IMR-90 (cell line): ENCODE measurements around the gene KRTAP10-5. TPM values are rescaled to one million over a fixed set of nuclear protein-coding genes. Genes with fewer than 3 reads are reported as not detected.

ENCODE experiments used
- ATAC-seq: fragments of 200-7000 bp; cut with Tn5 transposase; 2 replicates; pipeline ENCODE4 v1.9.1; 2020; ENCODE audit warnings: low read depth, mild to moderate bottlenecking, moderate library complexity
- BruUV-seq: library from RNA; stranded (reverse); fragments of 400-500 nt; replicated peaks from 2 replicates; lab custom pipeline; 2021; lab: Mats Ljungman, UMichigan
- CTCF ChIA-PET: fragments of 300-600 bp; formaldehyde crosslinking; extraction: SDS; loops from one replicate; lab custom pipeline; 2021; ENCODE audit warnings: antibody characterized with exemption; lab: Yijun Ruan, JAX
- POLR2A ChIA-PET: fragments of 300-600 bp; sonication (Branson Sonifier 250); formaldehyde crosslinking; loops from one replicate; lab custom pipeline; 2022; ENCODE audit warnings: antibody characterized with exemption; ENCODE audit not compliant: unreplicated experiment; lab: Charles Lee
- DNase-seq: peaks from one replicate; pipeline ENCODE4 v3.0.0; 2013
- H2AFZ ChIP-seq: replicated peaks from 2 replicates; pipeline ENCODE3; 2013; ENCODE audit warnings: low read length, mild to moderate bottlenecking; ENCODE audit not compliant: poor library complexity
- H2AK5ac ChIP-seq: 2 replicates; pipeline ENCODE4 v1.6.1; 2013; ENCODE audit warnings: low read depth, low read length, inconsistent platforms
- H2AK9ac ChIP-seq: replicated peaks from 2 replicates; pipeline ENCODE3; 2013; ENCODE audit warnings: mild to moderate bottlenecking, low read depth, low read length, moderate library complexity; ENCODE audit not compliant: poor library complexity
- H2BK120ac ChIP-seq: 2 replicates; pipeline ENCODE4 v1.6.1; 2013; ENCODE audit warnings: low read depth, low read length, inconsistent platforms
- H2BK15ac ChIP-seq: 3 replicates; pipeline ENCODE4 v1.6.1; 2013; ENCODE audit warnings: low read depth, low read length, inconsistent platforms
- H2BK20ac ChIP-seq: 2 replicates; pipeline ENCODE4 v1.6.1; 2013; ENCODE audit warnings: low read depth, mild to moderate bottlenecking, inconsistent platforms, low read length, moderate library complexity
- H2BK5ac ChIP-seq: 2 replicates; pipeline ENCODE4 v1.6.1; 2013; ENCODE audit warnings: mild to moderate bottlenecking, low read depth, low read length, inconsistent platforms; ENCODE audit not compliant: poor library complexity, severe bottlenecking
- H3K14ac ChIP-seq: replicated peaks from 2 replicates; pipeline ENCODE4 v1.6.1; 2013; ENCODE audit warnings: low read depth, low read length, inconsistent platforms
- H3K18ac ChIP-seq: 2 replicates; pipeline ENCODE4 v1.6.1; 2013; ENCODE audit warnings: low read depth, low read length, control low read depth
- H3K23ac ChIP-seq: 2 replicates; pipeline ENCODE4 v1.6.1; 2013; ENCODE audit warnings: low read depth, low read length, inconsistent platforms
- H3K27ac ChIP-seq: 2 replicates; pipeline ENCODE4 v1.5.1; 2013; ENCODE audit warnings: mild to moderate bottlenecking, control low read depth, low read length; ENCODE audit not compliant: insufficient read depth
- H3K27me3 ChIP-seq: 2 replicates; pipeline ENCODE4 v1.6.1; 2013; ENCODE audit warnings: low read length; ENCODE audit not compliant: control insufficient read depth, insufficient read depth
- H3K36me3 ChIP-seq: 2 replicates; pipeline ENCODE4 v1.6.1; 2013; ENCODE audit warnings: low read length, mixed read lengths; ENCODE audit not compliant: control insufficient read depth, insufficient read depth
- H3K4ac ChIP-seq: 2 replicates; pipeline ENCODE4 v1.6.1; 2013; ENCODE audit warnings: low read depth, low read length, inconsistent platforms
- H3K4me1 ChIP-seq: 2 replicates; pipeline ENCODE4 v1.6.1; 2013; ENCODE audit warnings: low read length, mixed read lengths; ENCODE audit not compliant: control insufficient read depth, insufficient read depth
- H3K4me2 ChIP-seq: 2 replicates; pipeline ENCODE4 v1.6.1; 2013; ENCODE audit warnings: low read depth, mild to moderate bottlenecking, control low read depth, low read length, moderate library complexity
- H3K4me3 ChIP-seq: 2 replicates; pipeline ENCODE4 v1.5.1; 2013; ENCODE audit warnings: low read depth, mild to moderate bottlenecking, control low read depth, low read length, moderate library complexity; ENCODE audit not compliant: insufficient read depth
- H3K56ac ChIP-seq: 2 replicates; pipeline ENCODE4 v1.6.1; 2013; ENCODE audit warnings: low read length, inconsistent platforms; ENCODE audit not compliant: insufficient read depth; ENCODE audit errors: extremely low read depth
- H3K79me1 ChIP-seq, 2 experiments: 2 replicates each; pipeline ENCODE4 v1.6.1; 2013; ENCODE audit warnings: low read length in 2 of 2, inconsistent platforms in 1 of 2, low read depth in 1 of 2
- H3K9ac ChIP-seq: 2 replicates; pipeline ENCODE4 v1.6.1; 2013; ENCODE audit warnings: low read depth, low read length, control low read depth
- H3K9me1 ChIP-seq: 2 replicates; pipeline ENCODE4 v1.6.1; 2013; ENCODE audit warnings: low read length, inconsistent platforms; ENCODE audit not compliant: insufficient read depth
- H3K9me3 ChIP-seq: 2 replicates; pipeline ENCODE4 v1.6.1; 2013; ENCODE audit warnings: low read length; ENCODE audit not compliant: control insufficient read depth, insufficient read depth
- H4K20me1 ChIP-seq: 2 replicates; pipeline ENCODE4 v1.6.1; 2013; ENCODE audit warnings: low read length, inconsistent platforms; ENCODE audit not compliant: insufficient read depth
- H4K5ac ChIP-seq: 2 replicates; pipeline ENCODE4 v1.6.1; 2013; ENCODE audit warnings: mild to moderate bottlenecking, low read depth, low read length, control low read depth
- H4K8ac ChIP-seq, 2 experiments: 2 replicates each; pipeline ENCODE4 v1.6.1; 2013; ENCODE audit warnings: low read depth in 2 of 2, low read length in 2 of 2, control low read depth in 1 of 2, inconsistent platforms in 1 of 2
- H4K91ac ChIP-seq: 2 replicates; pipeline ENCODE4 v1.6.1; 2013; ENCODE audit warnings: low read depth, low read length, inconsistent platforms; ENCODE audit not compliant: insufficient read depth
- BHLHE40 ChIP-seq: fragments of 150-350 bp; IDR thresholded peaks from 2 replicates; pipeline ENCODE4 v1.6.1; 2016; ENCODE audit warnings: mild to moderate bottlenecking, low read depth, low read length
- MXI1 ChIP-seq: IDR thresholded peaks from 2 replicates; pipeline ENCODE4 v1.6.1; 2012; ENCODE audit warnings: low read depth, mild to moderate bottlenecking, low read length, moderate library complexity, borderline replicate concordance
- NFE2L2 ChIP-seq: fragments of 150-350 bp; IDR thresholded peaks from 2 replicates; pipeline ENCODE4 v1.6.1; 2016; ENCODE audit warnings: low read depth, mild to moderate bottlenecking, low read length
- POLR2A ChIP-seq: IDR thresholded peaks from 2 replicates; pipeline ENCODE4 v1.6.1; 2012; ENCODE audit warnings: mild to moderate bottlenecking, low read depth, low read length
- RAD21 ChIP-seq: IDR thresholded peaks from 2 replicates; pipeline ENCODE4 v1.6.1; 2012; ENCODE audit warnings: low read length, improper control_type of control experiment
- RCOR1 ChIP-seq: IDR thresholded peaks from 2 replicates; pipeline ENCODE4 v1.6.1; 2012; ENCODE audit warnings: mild to moderate bottlenecking, low read length, improper control_type of control experiment; ENCODE audit not compliant: insufficient replicate concordance
- RFX5 ChIP-seq: IDR thresholded peaks from 2 replicates; pipeline ENCODE4 v1.8.0; 2012; ENCODE audit warnings: low read depth, mild to moderate bottlenecking, low read length, moderate library complexity
- SMC3 ChIP-seq: fragments of 150-350 bp; IDR thresholded peaks from 2 replicates; pipeline ENCODE4 v1.6.1; 2016; ENCODE audit warnings: low read depth, mild to moderate bottlenecking, antibody characterized with exemption, low read length, moderate library complexity
- WGBS, 2 experiments: methylation state at CpG; one replicate each; pipeline versions ENCODE4 v1.1.5 to v1.1.7; 2013; ENCODE audit warnings: missing lambda C conversion rate in 2 of 2; ENCODE audit not compliant: insufficient read length in 1 of 2; ENCODE audit errors: extremely low coverage in 2 of 2; 5-methylcytosine and 5-hydroxymethylcytosine counted together
- dilution Hi-C: fragments of 300-500 bp; cut with HindIII; formaldehyde crosslinking; loops from one replicate; pipeline ENCODE4 v1.14.3; 2018; ENCODE audit warnings: low sequenced_read_pairs; ENCODE audit not compliant: unreplicated experiment
- in situ Hi-C: fragments of 300-500 bp; cut with MboI; formaldehyde crosslinking; loops from 3 replicates; pipeline ENCODE4 v1.14.3; 2019; ENCODE audit warnings: low sequenced_read_pairs, inconsistent platforms, mixed read lengths
- intact Hi-C: fragments of 100-400 bp; cut with micrococcal nuclease; formaldehyde crosslinking; loops from 2 replicates; pipeline ENCODE4 v1.10.0; 2022
- polyA plus RNA-seq, 3 experiments: library from polyadenylated mRNA; depleted of rRNA; stranded (reverse); fragments of >200 nt; gene quantifications; 2 replicates each; pipeline ENCODE4 v1.2.3, GENCODE V29; 2012; ENCODE audit warnings: low replicate concordance in 1 of 3
- total RNA-seq: library from RNA; depleted of rRNA; stranded (reverse); fragments of >200 nt; gene quantifications from 2 replicates; pipeline ENCODE4 v1.2.3, GENCODE V29; 2012

Gene KRTAP10-5
- total and polyA plus RNA-seq, 2 of the 4 experiments (the other 2 are of a cell fraction) = not detected

- Histone ChIP-seq H3K9me1 (no peaks in the 10 kb centered on the region), H3K79me1 (no peaks in the 10 kb centered on the region), H3K9ac (no peak within 1 kb of the TSS), H4K91ac (no peak within 1 kb of the TSS), H3K36me3 (no peaks in the 10 kb centered on the region), H3K4ac (no peak within 1 kb of the TSS), H3K56ac (no peak within 1 kb of the TSS), H2AK9ac (no peak within 1 kb of the TSS), H2BK20ac (no peak within 1 kb of the TSS), H3K14ac (no peak within 1 kb of the TSS), H3K4me1 (no peaks in the 10 kb centered on the region), H3K27ac (no peak within 1 kb of the TSS), H3K9me3 (0 out of 2 replicates have a peak, but pooled peaks cover 2% of the 10 kb centered on the region), H2AK5ac (no peak within 1 kb of the TSS), H3K18ac (no peak within 1 kb of the TSS), H3K27me3 (peaks cover 2% of the 10 kb centered on the region; the same call in 1 of the 2 replicates), H3K4me3 (no peak within 1 kb of the TSS), H4K8ac (no peak within 1 kb of the TSS), H2AFZ (no peak within 1 kb of the TSS), H2BK120ac (no peak within 1 kb of the TSS), H3K4me2 (no peak within 1 kb of the TSS), H2BK5ac (no peak within 1 kb of the TSS), H2BK15ac (no peak within 1 kb of the TSS), H4K20me1 (no peaks in the 10 kb centered on the region), H3K23ac (no peak within 1 kb of the TSS), H4K5ac (no peak within 1 kb of the TSS)
- in situ Hi-C loops (no loop called here), dilution Hi-C loops (no loop called here), intact Hi-C loops (no loop called here)
- DNase-seq = no peak
- no TSS peak for BruUV-seq
- CTCF ChIA-PET = no interaction called here
- POLR2A ChIA-PET = no interaction called here
- TF ChIP-seq SMC3 (no peak), BHLHE40 (no peak), RFX5 (no peak), MXI1 (no peak), POLR2A (no peak), RAD21 (no peak), RCOR1 (no peak), NFE2L2 (no peak)
- no peak for ATAC-seq
- WGBS, 2 experiments = no CpG with 5 or more reads among the region's 7 CpGs
Observed at GRCh38 chr21:44626673-44627143, 46.3 kb upstream of the KRTAP10-5 start, which contains the start of gene KRTAP10-9. KRTAP10-9 (plus strand) TSS chr21:44627093; CDS start chr21:44627172, 79 bp downstream.
